Neural progenitor cell (in vitro differentiated cells): ENCODE data around the gene PAN2. TPM values are rescaled to one million over a fixed set of nuclear protein-coding genes. Genes with fewer than 3 reads are reported as not detected.
"Not testable (repeated sequence)": the region's sequence is repeated elsewhere in the genome, so short reads cannot be mapped to it uniquely, and the experiment has no call there.

Experiments used
- DNase-seq: peaks from one replicate; pipeline ENCODE4 v3.0.0-alpha.2; 2016; ENCODE audit warnings: low spot score
- H2AFZ ChIP-seq: fragments of 200-600 bp; sonication (generic); replicated peaks from 2 replicates; pipeline ENCODE4 v1.6.1; 2016; ENCODE audit warnings: antibody characterized with exemption
- H3F3A ChIP-seq: fragments of 200-600 bp; sonication (generic); 2 replicates; pipeline ENCODE4 v1.6.1; 2016; ENCODE audit warnings: antibody characterized with exemption, low read depth
- H3K27ac ChIP-seq: fragments of 200-600 bp; sonication (generic); 2 replicates; pipeline ENCODE4 v1.5.1; 2016; ENCODE audit warnings: mild to moderate bottlenecking
- H3K27me3 ChIP-seq: fragments of 200-600 bp; sonication (generic); 2 replicates; pipeline ENCODE4 v1.6.1; 2016; ENCODE audit warnings: mild to moderate bottlenecking, moderate library complexity
- H3K36me3 ChIP-seq: fragments of 200-600 bp; sonication (generic); 2 replicates; pipeline ENCODE4 v1.5.1; 2016
- H3K4me1 ChIP-seq: fragments of 200-600 bp; sonication (generic); 2 replicates; pipeline ENCODE4 v1.6.1; 2016; ENCODE audit warnings: mixed run types
- H3K4me2 ChIP-seq: fragments of 200-600 bp; sonication (generic); 2 replicates; pipeline ENCODE4 v1.6.1; 2016
- H3K4me3 ChIP-seq: fragments of 200-600 bp; sonication (generic); 2 replicates; pipeline ENCODE4 v1.5.1; 2016
- H3K79me2 ChIP-seq: fragments of 200-600 bp; sonication (generic); 2 replicates; pipeline ENCODE4 v1.6.1; 2016; ENCODE audit warnings: low read depth
- H3K9ac ChIP-seq: fragments of 200-600 bp; sonication (generic); 2 replicates; pipeline ENCODE4 v1.6.1; 2016
- H3K9me3 ChIP-seq: fragments of 200-600 bp; sonication (generic); 2 replicates; pipeline ENCODE4 v1.5.1; 2016; ENCODE audit warnings: low read depth
- H4K20me1 ChIP-seq: fragments of 200-600 bp; sonication (generic); 2 replicates; pipeline ENCODE4 v1.6.1; 2016; ENCODE audit warnings: low read depth
- H3K27ac Mint-ChIP-seq: 3 replicates; pipeline ENCODE4 v1.8.0; 2021; ENCODE audit warnings: mixed read lengths
- H3K27me3 Mint-ChIP-seq: 2 replicates; pipeline ENCODE4 v1.8.0; 2022; ENCODE audit warnings: low read depth, mild to moderate bottlenecking, inconsistent platforms, moderate library complexity, mixed read lengths; ENCODE audit not compliant: insufficient read depth
- H3K36me3 Mint-ChIP-seq: 3 replicates; pipeline ENCODE4 v1.8.0; 2021; ENCODE audit warnings: mixed read lengths
- H3K4me1 Mint-ChIP-seq: 3 replicates; pipeline ENCODE4 v1.8.0; 2021; ENCODE audit warnings: mixed read lengths
- H3K4me3 Mint-ChIP-seq: 3 replicates; pipeline ENCODE4 v1.8.0; 2021; ENCODE audit warnings: mild to moderate bottlenecking, moderate library complexity, mixed read lengths
- H3K9me3 Mint-ChIP-seq: 3 replicates; pipeline ENCODE4 v1.8.0; 2020; ENCODE audit warnings: mixed read lengths
- EZH2 ChIP-seq: fragments of 200-600 bp; sonication (generic); IDR thresholded peaks from 2 replicates; pipeline ENCODE4 v1.6.1; 2017; ENCODE audit warnings: antibody characterized with exemption, mild to moderate bottlenecking, moderate library complexity
- EZH2phosphoT487 ChIP-seq: fragments of 200-600 bp; sonication (generic); IDR thresholded peaks from 2 replicates; pipeline ENCODE4 v1.6.1; 2017; ENCODE audit warnings: antibody characterized with exemption
- total RNA-seq: library from RNA; depleted of rRNA; stranded (reverse); fragments of >200 nt; gene quantifications from 2 replicates; pipeline ENCODE4 v1.2.3, GENCODE V29; 2015; ENCODE audit warnings: low replicate concordance
- TF ChIP-seq, protein P1 (sequence below): fragments of 200-600 bp; sonication (generic); IDR thresholded peaks from 2 replicates; pipeline ENCODE4 v1.5.1; 2017; ENCODE audit warnings: antibody characterized with exemption, mild to moderate bottlenecking

PAN2 gene
- total RNA-seq, 1 donor from 2014 or later, result 116 TPM

DNA sequence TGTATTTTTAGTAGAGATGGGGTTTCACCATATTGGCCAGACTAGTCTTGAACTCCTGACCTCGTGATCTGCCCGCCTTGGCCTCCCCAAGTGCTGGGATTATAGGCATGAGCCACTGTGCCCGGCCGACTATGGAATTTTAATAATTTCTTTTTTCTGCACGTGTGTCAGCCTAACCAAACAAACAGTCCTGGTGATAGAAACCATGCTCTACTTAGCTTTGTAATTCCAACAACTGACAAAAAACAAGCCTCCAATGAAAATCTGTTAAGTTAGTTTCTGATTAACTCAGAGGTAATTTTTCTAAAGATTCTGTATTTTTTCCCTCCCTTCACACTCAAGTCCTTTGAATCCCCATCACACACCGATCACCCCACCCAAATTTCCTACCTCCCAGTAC, 51.8 kb downstream of the PAN2 start:
- Histone ChIP-seq H2AFZ (no peak overlapping the region), H3K9me3 (no peaks in the 10 kb centered on the region), H3K9ac (no peak overlapping the region), H3K27ac (no peak overlapping the region), H3K4me2 (no peak overlapping the region), H3K36me3 (peaks cover 5% of the 10 kb centered on the region), H3K79me2 (no peaks in the 10 kb centered on the region), H3F3A (peaks cover 3% of the 10 kb centered on the region), H4K20me1 (no peaks in the 10 kb centered on the region), H3K27me3 (no peaks in the 10 kb centered on the region), H3K4me3 (no peak overlapping the region), H3K4me1 (no peaks in the 10 kb centered on the region)
- Mint-ChIP-seq H3K9me3 (no peaks in the 10 kb centered on the region), H3K27me3 (peaks cover 2% of the 10 kb centered on the region), H3K27ac (no peak overlapping the region), H3K4me1 (no peaks in the 10 kb centered on the region), H3K36me3 (peaks cover 30% of the 10 kb centered on the region), H3K4me3 (no peak overlapping the region)
- TF ChIP-seq EZH2phosphoT487 (no peak), EZH2 (no peak)
- TF ChIP-seq, protein P1, sequence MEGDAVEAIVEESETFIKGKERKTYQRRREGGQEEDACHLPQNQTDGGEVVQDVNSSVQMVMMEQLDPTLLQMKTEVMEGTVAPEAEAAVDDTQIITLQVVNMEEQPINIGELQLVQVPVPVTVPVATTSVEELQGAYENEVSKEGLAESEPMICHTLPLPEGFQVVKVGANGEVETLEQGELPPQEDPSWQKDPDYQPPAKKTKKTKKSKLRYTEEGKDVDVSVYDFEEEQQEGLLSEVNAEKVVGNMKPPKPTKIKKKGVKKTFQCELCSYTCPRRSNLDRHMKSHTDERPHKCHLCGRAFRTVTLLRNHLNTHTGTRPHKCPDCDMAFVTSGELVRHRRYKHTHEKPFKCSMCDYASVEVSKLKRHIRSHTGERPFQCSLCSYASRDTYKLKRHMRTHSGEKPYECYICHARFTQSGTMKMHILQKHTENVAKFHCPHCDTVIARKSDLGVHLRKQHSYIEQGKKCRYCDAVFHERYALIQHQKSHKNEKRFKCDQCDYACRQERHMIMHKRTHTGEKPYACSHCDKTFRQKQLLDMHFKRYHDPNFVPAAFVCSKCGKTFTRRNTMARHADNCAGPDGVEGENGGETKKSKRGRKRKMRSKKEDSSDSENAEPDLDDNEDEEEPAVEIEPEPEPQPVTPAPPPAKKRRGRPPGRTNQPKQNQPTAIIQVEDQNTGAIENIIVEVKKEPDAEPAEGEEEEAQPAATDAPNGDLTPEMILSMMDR, result no peak
- no peak for DNase-seq

DNA sequence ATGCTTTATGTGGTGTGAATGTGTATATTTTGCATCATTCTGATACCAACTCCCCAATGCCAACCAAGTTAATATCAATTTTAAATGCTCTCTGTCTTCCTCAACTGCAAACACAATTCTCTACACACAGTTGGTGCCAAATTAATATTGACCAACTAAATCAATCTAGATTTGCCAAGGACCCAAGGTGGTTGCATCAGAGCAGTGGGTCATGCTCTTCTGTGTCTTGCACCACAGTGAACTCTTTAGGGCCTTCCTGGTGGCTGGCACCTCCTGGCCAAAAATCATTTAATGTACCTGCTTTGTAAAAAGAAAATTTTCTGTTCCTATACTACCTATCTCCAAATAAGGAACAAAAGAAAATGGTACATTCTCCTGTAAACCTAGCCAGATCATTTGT, 53.0 kb downstream of the PAN2 start:
- no peaks in the 10 kb centered on the region for H4K20me1 ChIP-seq
- no peak overlapping the region for H3K4me2 ChIP-seq
- peaks cover 33% of the 10 kb centered on the region for H3K36me3 Mint-ChIP-seq
- H3K4me3 ChIP-seq, result no peak overlapping the region
- H3K27me3 Mint-ChIP-seq, result peaks cover 2% of the 10 kb centered on the region
- H3K36me3 ChIP-seq, result peaks cover 5% of the 10 kb centered on the region
- no peaks in the 10 kb centered on the region for H3K9me3 Mint-ChIP-seq
- H3F3A ChIP-seq, result peaks cover 2% of the 10 kb centered on the region
- H2AFZ ChIP-seq, result no peak overlapping the region
- H3K27ac ChIP-seq, result no peak overlapping the region
- H3K27ac Mint-ChIP-seq, result no peak overlapping the region
- no peak for TF ChIP-seq EZH2phosphoT487
- TF ChIP-seq EZH2, result no peak
- TF ChIP-seq, protein P1, result no peak
- no peak for DNase-seq
- H3K9me3 ChIP-seq, result no peaks in the 10 kb centered on the region
- no peaks in the 10 kb centered on the region for H3K79me2 ChIP-seq
- H3K4me1 ChIP-seq, result no peaks in the 10 kb centered on the region
- no peak overlapping the region for H3K9ac ChIP-seq
- no peaks in the 10 kb centered on the region for H3K27me3 ChIP-seq
- no peaks in the 10 kb centered on the region for H3K4me1 Mint-ChIP-seq
- H3K4me3 Mint-ChIP-seq, result no peak overlapping the region

DNA sequence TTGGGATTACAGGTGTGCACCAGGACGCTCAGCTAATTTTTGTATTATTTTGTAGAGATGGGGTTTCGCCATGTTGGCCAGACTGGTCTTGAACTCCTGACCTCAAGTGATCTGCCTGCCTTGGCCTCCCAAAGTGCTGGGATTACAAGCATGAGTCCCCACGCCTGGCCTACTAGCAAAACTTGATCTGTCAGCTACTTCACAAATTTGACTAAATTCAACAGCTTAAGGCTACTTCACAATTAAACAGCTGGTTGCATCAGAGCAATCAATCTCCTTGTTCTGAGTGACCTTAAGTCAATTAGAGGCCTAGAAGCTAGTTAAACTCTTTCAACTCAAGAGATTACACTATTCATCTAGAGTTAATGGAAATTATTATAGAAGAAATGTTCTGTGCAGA, 54.9 kb downstream of the PAN2 start:
- H3K27ac Mint-ChIP-seq, result no peak overlapping the region
- Histone ChIP-seq H3F3A (peaks cover 7% of the 10 kb centered on the region), H3K9ac (no peak overlapping the region), H3K79me2 (no peaks in the 10 kb centered on the region), H3K4me1 (no peaks in the 10 kb centered on the region), H3K4me2 (no peak overlapping the region), H3K36me3 (peaks cover 5% of the 10 kb centered on the region), H2AFZ (no peak overlapping the region), H3K27ac (no peak overlapping the region), H3K9me3 (no peaks in the 10 kb centered on the region), H4K20me1 (no peaks in the 10 kb centered on the region), H3K27me3 (no peaks in the 10 kb centered on the region), H3K4me3 (no peak overlapping the region)
- no peaks in the 10 kb centered on the region for H3K4me1 Mint-ChIP-seq
- H3K4me3 Mint-ChIP-seq, result no peak overlapping the region
- no peak for DNase-seq
- no peaks in the 10 kb centered on the region for H3K9me3 Mint-ChIP-seq
- H3K36me3 Mint-ChIP-seq, result peaks cover 38% of the 10 kb centered on the region
- TF ChIP-seq, protein P1, result no peak
- TF ChIP-seq EZH2 (no peak), EZH2phosphoT487 (no peak)
- H3K27me3 Mint-ChIP-seq, result peaks cover 2% of the 10 kb centered on the region

DNA sequence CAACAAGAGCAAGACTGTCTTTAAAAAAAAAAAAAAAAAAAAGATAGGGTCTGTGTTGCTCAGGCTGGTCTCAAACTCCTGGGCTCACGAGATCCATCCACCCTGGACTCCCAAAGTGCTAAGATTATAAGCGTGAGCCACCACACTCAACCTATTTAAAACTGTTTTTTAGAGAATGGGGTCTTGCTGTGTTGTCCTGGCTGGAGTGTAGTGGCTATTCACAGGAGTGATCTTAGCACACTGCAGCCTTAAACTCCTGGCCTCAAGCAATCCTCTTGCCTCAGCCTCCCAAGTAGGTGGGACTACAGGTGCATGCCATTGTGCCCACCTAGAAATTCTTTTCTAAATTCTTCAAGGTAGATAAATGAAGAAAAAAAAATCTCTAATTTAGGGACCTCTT, 59.5 kb downstream of the PAN2 start:
- TF ChIP-seq EZH2phosphoT487, result no peak
- TF ChIP-seq, protein P1, result no peak
- H3K27me3 ChIP-seq, result no peaks in the 10 kb centered on the region
- Mint-ChIP-seq H3K4me3 (no peak overlapping the region), H3K4me1 (peaks cover 4% of the 10 kb centered on the region), H3K27ac (no peak overlapping the region), H3K27me3 (no peaks in the 10 kb centered on the region), H3K9me3 (no peaks in the 10 kb centered on the region), H3K36me3 (peaks cover 48% of the 10 kb centered on the region)
- H3K9ac ChIP-seq, result no peak overlapping the region
- no peak overlapping the region for H3K4me2 ChIP-seq
- DNase-seq, result no peak
- H3K4me3 ChIP-seq, result no peak overlapping the region
- no peaks in the 10 kb centered on the region for H3K36me3 ChIP-seq
- no peaks in the 10 kb centered on the region for H3K4me1 ChIP-seq
- H3K27ac ChIP-seq, result no peak overlapping the region
- no peak overlapping the region for H2AFZ ChIP-seq
- no peaks in the 10 kb centered on the region for H3K9me3 ChIP-seq
- no peaks in the 10 kb centered on the region for H3K79me2 ChIP-seq
- H3F3A ChIP-seq, result peaks cover 24% of the 10 kb centered on the region
- no peaks in the 10 kb centered on the region for H4K20me1 ChIP-seq

DNA sequence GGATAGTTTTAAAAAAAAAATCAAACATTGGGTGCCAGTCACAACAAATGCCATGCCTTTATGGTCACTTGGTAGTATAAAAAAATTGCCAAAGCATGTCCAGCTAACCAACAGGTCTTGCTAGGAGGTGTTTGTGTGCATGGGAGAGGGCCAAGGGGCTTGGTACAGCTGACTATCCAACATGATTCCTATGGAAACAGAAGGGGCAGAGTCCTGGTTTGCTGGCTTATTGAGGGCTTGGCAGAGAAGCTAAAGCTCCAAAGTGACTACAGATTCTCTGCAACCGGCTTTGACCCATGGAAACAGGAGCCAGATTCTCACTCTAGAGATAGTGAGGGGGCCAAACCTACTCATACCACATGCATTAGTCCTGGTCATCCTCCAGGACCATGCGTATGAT, 61.3 kb downstream of the PAN2 start:
- H3K27me3 ChIP-seq, H3K9me3 ChIP-seq, H3K4me3 Mint-ChIP-seq, H3K79me2 ChIP-seq, H3K4me3 ChIP-seq, H4K20me1 ChIP-seq, H3K27me3 Mint-ChIP-seq, DNase-seq, H3K27ac Mint-ChIP-seq, H3K9me3 Mint-ChIP-seq, H3K27ac ChIP-seq, H3K9ac ChIP-seq, H2AFZ ChIP-seq, H3K4me1 ChIP-seq, H3K36me3 ChIP-seq, H3K4me2 ChIP-seq: not testable (repeated sequence)
- H3F3A ChIP-seq, result peaks cover 38% of the 10 kb centered on the region
- Mint-ChIP-seq H3K4me1 (peaks cover 10% of the 10 kb centered on the region), H3K36me3 (peaks cover 48% of the 10 kb centered on the region)
